NCI-H460 (cell line): ENCODE measurements around the gene KCTD16. TPM values are rescaled to one million over a fixed set of nuclear protein-coding genes. Genes with fewer than 3 reads are reported as not detected.

Experiments
- DNase-seq: peaks from one replicate; pipeline ENCODE4 v3.0.0-alpha.2; 2016; ENCODE audit warnings: low read depth; ENCODE audit errors: extremely low read depth
- polyA plus RNA-seq: library from polyadenylated mRNA; depleted of rRNA; stranded (reverse); fragments of >200 nt; gene quantifications from 2 replicates; pipeline ENCODE4 v1.2.3, GENCODE V29; 2014; cell fraction: nucleus; rRNA removed
- total RNA-seq: library from RNA; depleted of rRNA; stranded (reverse); fragments of >200 nt; shearing (Covaris generic); gene quantifications from 2 replicates; pipeline ENCODE4 v1.2.3, GENCODE V29; 2014; rRNA removed

Gene KCTD16
- total RNA-seq = 2.0 and 2.8 TPM in 2 replicates
- 2.0 and 2.2 TPM in 2 replicates for polyA plus RNA-seq

- peak; percentile 97 for DNase-seq
These were observed at the start of gene KCTD16, which contains the start of gene YIPF5 for GRCh38 chr5:144170276-144171024. Gene KCTD16, plus strand, starts transcription at chr5:144170873. Gene YIPF5, minus strand, starts transcription at chr5:144170659. Its CDS starts 704 bp downstream, at chr5:144169955.

GRCh38 chr5:144121577-144121976 is 49.1 kb upstream of the KCTD16 start:
- no peak for DNase-seq

GRCh38 chr5:144122081-144122480 is 48.6 kb upstream of the KCTD16 start:
- no peak for DNase-seq

- no peak for DNase-seq
These were observed 48.0 kb upstream of the KCTD16 start for GRCh38 chr5:144122641-144123040.

- no peak for DNase-seq
These were observed 45.4 kb upstream of the KCTD16 start for GRCh38 chr5:144125163-144125726.

GRCh38 chr5:144126707-144127106 is 44.0 kb upstream of the KCTD16 start:
- DNase-seq = no peak

- no peak for DNase-seq
These were observed 41.8 kb upstream of the KCTD16 start for GRCh38 chr5:144128844-144129243.

- no peak for DNase-seq
These were observed 40.4 kb upstream of the KCTD16 start for GRCh38 chr5:144130306-144130705.

- DNase-seq = no peak
These were observed 39.4 kb upstream of the KCTD16 start for GRCh38 chr5:144131261-144131660.

GRCh38 chr5:144133050-144133633 is 37.5 kb upstream of the KCTD16 start:
- DNase-seq = no peak

- no peak for DNase-seq
These were observed 36.4 kb upstream of the KCTD16 start for GRCh38 chr5:144134194-144134826.

GRCh38 chr5:144135113-144135762 is 35.4 kb upstream of the KCTD16 start:
- no peak for DNase-seq

- DNase-seq = no peak
These were observed 31.1 kb upstream of the KCTD16 start for GRCh38 chr5:144139586-144139985.

- no peak for DNase-seq
These were observed 29.1 kb upstream of the KCTD16 start for GRCh38 chr5:144141585-144141984.

- DNase-seq = peak; percentile 23
These were observed 28.4 kb upstream of the KCTD16 start for GRCh38 chr5:144142139-144142823.

GRCh38 chr5:144142824-144143162 is 27.9 kb upstream of the KCTD16 start:
- no peak for DNase-seq

GRCh38 chr5:144143625-144144024 is 27.0 kb upstream of the KCTD16 start:
- DNase-seq = no peak

GRCh38 chr5:144144956-144145751 is 25.5 kb upstream of the KCTD16 start:
- DNase-seq = no peak

- no peak for DNase-seq
These were observed 19.6 kb upstream of the KCTD16 start for GRCh38 chr5:144151026-144151425.

GRCh38 chr5:144156767-144157171 is 13.9 kb upstream of the KCTD16 start:
- no peak for DNase-seq
